DOHH2 (cell line): ENCODE measurements around the gene USP10.

Source experiments
- H3F3A ChIP-seq: fragments of 200-600 bp; sonication (generic), shearing (Covaris generic); 2 replicates; pipeline ENCODE4 v1.6.0; 2016; ENCODE audit warnings: antibody characterized with exemption, mild to moderate bottlenecking; ENCODE audit not compliant: control insufficient read depth, insufficient read depth
- H3K27ac ChIP-seq: fragments of 200-600 bp; sonication (generic); 2 replicates; pipeline ENCODE4 v1.5.1; 2014; ENCODE audit warnings: low read depth, mild to moderate bottlenecking, low read length, moderate library complexity
- H3K27me3 ChIP-seq: fragments of 200-600 bp; sonication (generic); 2 replicates; pipeline ENCODE4 v1.6.1; 2014; ENCODE audit warnings: mild to moderate bottlenecking, low read length, mixed read lengths; ENCODE audit not compliant: control insufficient read depth
- H3K36me3 ChIP-seq: fragments of 200-600 bp; sonication (generic); 2 replicates; pipeline ENCODE4 v1.6.1; 2014; ENCODE audit warnings: mild to moderate bottlenecking, low read length, moderate library complexity, mixed read lengths; ENCODE audit not compliant: control insufficient read depth
- H3K4me1 ChIP-seq: fragments of 200-600 bp; sonication (generic); 2 replicates; pipeline ENCODE4 v1.6.1; 2014; ENCODE audit warnings: mild to moderate bottlenecking, low read length, mixed read lengths; ENCODE audit not compliant: control insufficient read depth
- H3K4me2 ChIP-seq: fragments of 200-600 bp; sonication (generic); 2 replicates; pipeline ENCODE4 v1.6.0; 2014; ENCODE audit warnings: mild to moderate bottlenecking, low read length, moderate library complexity
- H3K4me3 ChIP-seq: fragments of 200-600 bp; sonication (generic); 2 replicates; pipeline ENCODE4 v1.5.1; 2014; ENCODE audit warnings: mild to moderate bottlenecking, low read length, mixed read lengths
- H3K79me2 ChIP-seq: fragments of 200-600 bp; sonication (generic); 2 replicates; pipeline ENCODE4 v1.6.1; 2014; ENCODE audit warnings: mild to moderate bottlenecking, low read length, mixed read lengths; ENCODE audit not compliant: control insufficient read depth
- H3K9me2 ChIP-seq: fragments of 200-600 bp; sonication (generic); replicated peaks from 2 replicates; pipeline ENCODE4 v1.6.1; 2014; ENCODE audit warnings: mild to moderate bottlenecking, low read length, mixed read lengths; ENCODE audit not compliant: control insufficient read depth
- H3K9me3 ChIP-seq: fragments of 200-600 bp; sonication (generic); 2 replicates; pipeline ENCODE4 v1.6.1; 2014; ENCODE audit warnings: antibody characterized with exemption, low read length, mixed read lengths; ENCODE audit not compliant: control insufficient read depth, insufficient read depth
- H4K20me1 ChIP-seq: fragments of 200-600 bp; sonication (generic); 2 replicates; pipeline ENCODE4 v1.6.0; 2014; ENCODE audit warnings: low read depth, mild to moderate bottlenecking, antibody characterized with exemption, low read length, moderate library complexity; ENCODE audit not compliant: control insufficient read depth, insufficient read depth
- CTCF ChIP-seq: fragments of 200-600 bp; sonication (generic); IDR thresholded peaks from one replicate; pipeline ENCODE4 v1.5.1; 2014; ENCODE audit warnings: antibody characterized with exemption, mild to moderate bottlenecking, low read depth, low read length; ENCODE audit not compliant: poor library complexity, severe bottlenecking
- EZH2phosphoT487 ChIP-seq: fragments of 200-600 bp; sonication (generic); IDR thresholded peaks from 2 replicates; pipeline ENCODE4 v1.6.1; 2017; ENCODE audit warnings: borderline replicate concordance, mild to moderate bottlenecking, antibody characterized with exemption, low read length, moderate library complexity, mixed read lengths

The USP10 gene

GRCh38 chr16:84763164-84763563, 63.4 kb downstream of the USP10 start:
- no peaks in the 10 kb centered on the region for H3K9me3 ChIP-seq
- no peaks in the 10 kb centered on the region for H3K27me3 ChIP-seq
- no peaks in the 10 kb centered on the region for H3F3A ChIP-seq
- H3K27ac ChIP-seq: no peak overlapping the region
- H3K4me2 ChIP-seq: no peak overlapping the region
- H3K36me3 ChIP-seq: peaks cover 90% of the 10 kb centered on the region
- no peaks in the 10 kb centered on the region for H3K4me1 ChIP-seq
- H3K79me2 ChIP-seq: peaks cover 35% of the 10 kb centered on the region
- H4K20me1 ChIP-seq: no peaks in the 10 kb centered on the region; the same call in 1 of the 2 replicates
- H3K4me3 ChIP-seq: no peak overlapping the region
- H3K9me2 ChIP-seq: no peaks in the 10 kb centered on the region
- TF ChIP-seq CTCF (no peak), EZH2phosphoT487 (no peak)

- Histone ChIP-seq H3K4me1 (no peaks in the 10 kb centered on the region), H3K4me3 (no peak overlapping the region)
Measured at GRCh38 chr16:84763629-84764028, 63.8 kb downstream of the USP10 start.

GRCh38 chr16:84764970-84765369, 65.2 kb downstream of the USP10 start:
- Histone ChIP-seq H3K27me3 (no peaks in the 10 kb centered on the region), H3K79me2 (peaks cover 28% of the 10 kb centered on the region), H3F3A (no peaks in the 10 kb centered on the region), H3K9me3 (no peaks in the 10 kb centered on the region), H3K36me3 (peaks cover 91% of the 10 kb centered on the region), H3K4me2 (no peak overlapping the region), H3K4me1 (no peaks in the 10 kb centered on the region), H4K20me1 (no peaks in the 10 kb centered on the region; the same call in 1 of the 2 replicates), H3K9me2 (no peaks in the 10 kb centered on the region), H3K27ac (no peak overlapping the region), H3K4me3 (no peak overlapping the region)
- no peak for TF ChIP-seq CTCF
- no peak for TF ChIP-seq EZH2phosphoT487

More at GRCh38 chr16:84763629-84764028, 63.8 kb downstream of the USP10 start:
- no peaks in the 10 kb centered on the region for H3K9me3 ChIP-seq
- H3K27me3 ChIP-seq: no peaks in the 10 kb centered on the region
- no peak overlapping the region for H3K4me2 ChIP-seq
- H3K27ac ChIP-seq: no peak overlapping the region
- no peaks in the 10 kb centered on the region for H3K9me2 ChIP-seq
- H4K20me1 ChIP-seq: no peaks in the 10 kb centered on the region; the same call in 1 of the 2 replicates
- H3K36me3 ChIP-seq: peaks cover 91% of the 10 kb centered on the region
- peaks cover 32% of the 10 kb centered on the region for H3K79me2 ChIP-seq
- TF ChIP-seq EZH2phosphoT487: no peak
- H3F3A ChIP-seq: no peaks in the 10 kb centered on the region

- Histone ChIP-seq H3K79me2 (peaks cover 19% of the 10 kb centered on the region), H3K27me3 (no peaks in the 10 kb centered on the region), H3K9me2 (no peaks in the 10 kb centered on the region), H4K20me1 (no peaks in the 10 kb centered on the region; the same call in 1 of the 2 replicates), H3K4me3 (no peak overlapping the region), H3K4me2 (no peak overlapping the region), H3K36me3 (peaks cover 86% of the 10 kb centered on the region), H3K9me3 (no peaks in the 10 kb centered on the region), H3K27ac (no peak overlapping the region), H3F3A (no peaks in the 10 kb centered on the region), H3K4me1 (no peaks in the 10 kb centered on the region)
- TF ChIP-seq CTCF: no peak
- TF ChIP-seq EZH2phosphoT487: no peak
Measured at GRCh38 chr16:84765616-84766580, 66.1 kb downstream of the USP10 start.
